Stomach (tissue), 19 donors: ENCODE results near the gene GOLGA1. TPM values are rescaled to one million over a fixed set of nuclear protein-coding genes. Genes with fewer than 3 reads are reported as not detected.

Source experiments
- DNase-seq, 2 donors: peaks; one replicate each; pipeline versions ENCODE4 v3.0.0 to v3.0.0-alpha.2; 2013 to 2019
- H3K27ac ChIP-seq, 5 donors: fragments of 200-600 bp in 4 of 5; sonication (generic) in 4 of 5; one replicate each; pipeline ENCODE4 v1.5.1; 2013 to 2019; ENCODE audit warnings: mild to moderate bottlenecking in 1 of 5, moderate library complexity in 1 of 5
- H3K27me3 ChIP-seq, 3 donors: fragments of 200-600 bp; sonication (generic); one replicate each; pipeline ENCODE4 v1.5.1; 2017 to 2019; ENCODE audit warnings: mixed run types in 1 of 3
- H3K36me3 ChIP-seq, 4 donors: fragments of 200-600 bp; sonication (generic); 1 replicate in 3 of 4; 2 replicates in 1 of 4; pipeline ENCODE4 v1.5.1; 2016 to 2019
- H3K4me1 ChIP-seq, 4 donors: fragments of 200-600 bp; sonication (generic); one replicate each; pipeline ENCODE4 v1.5.1; 2016 to 2019
- H3K4me3 ChIP-seq, 4 donors: fragments of 200-600 bp; sonication (generic) in 3 of 4; one replicate each; pipeline ENCODE4 v1.5.1; 2016 to 2019; ENCODE audit warnings: mild to moderate bottlenecking in 1 of 4
- H3K9me3 ChIP-seq, 4 donors: fragments of 200-600 bp; sonication (generic); one replicate each; pipeline ENCODE4 v1.5.1; 2016 to 2019
- CTCF ChIP-seq, 7 experiments: fragments of 450-650 bp in 4 of 7; fragments of 200-600 bp in 3 of 7; sonication (generic) in 3 of 7; IDR thresholded peaks; one replicate each; pipeline ENCODE4 v1.5.1; 2016 to 2019; ENCODE audit warnings: antibody characterized with exemption in 7 of 7, control low read depth in 2 of 7, mild to moderate bottlenecking in 1 of 7
- EP300 ChIP-seq: sonication (generic); formaldehyde crosslinking; IDR thresholded peaks from one replicate; pipeline ENCODE4 v1.6.1; 2017; ENCODE audit warnings: antibody characterized with exemption
- POLR2A ChIP-seq, 4 donors: fragments of 450-650 bp; IDR thresholded peaks; one replicate each; pipeline ENCODE4 v1.6.1; 2016; ENCODE audit warnings: antibody characterized with exemption in 4 of 4, control low read depth in 2 of 4, mild to moderate bottlenecking in 1 of 4, moderate library complexity in 1 of 4
- POLR2AphosphoS5 ChIP-seq, 3 donors: sonication (generic); formaldehyde crosslinking; IDR thresholded peaks; one replicate each; pipeline ENCODE4 v1.6.1; 2016; ENCODE audit warnings: antibody characterized with exemption in 3 of 3
- WGBS, 5 donors: extraction: QIAGEN DNeasy Blood & Tissue Kit in 3 of 5; methylation state at CpG; one replicate each; pipeline versions ENCODE4 v1.1.5 to v1.1.7; 2013 to 2018; 5-methylcytosine and 5-hydroxymethylcytosine counted together
- intact Hi-C: fragments of 100-400 bp; cut with DNase I; formaldehyde crosslinking; loops from one replicate; pipeline ENCODE4 v1.15.1; 2023; ENCODE audit warnings: low total_unique reads
- long read RNA-seq, 10 donors: transcript quantifications; one replicate each; lab custom pipeline, GENCODE V29; 2026
- polyA plus RNA-seq, 3 donors: library from polyadenylated mRNA; stranded (reverse); fragments of 200-250 nt; gene quantifications; one replicate each; pipeline ENCODE4 v1.2.3, GENCODE V29; 2013
- total RNA-seq, 5 donors: library from RNA; depleted of rRNA; stranded (reverse); fragments of >200 nt; gene quantifications; one replicate each; pipeline versions ENCODE4 v1.1.0 to v1.2.3, GENCODE V29; 2014 to 2016
- donor health status: healthy with polysubstance abuse.
- donor health status: Bipolar disorder and iron deficiency.
- donor health status: healthy.

The GOLGA1 gene, protein sequence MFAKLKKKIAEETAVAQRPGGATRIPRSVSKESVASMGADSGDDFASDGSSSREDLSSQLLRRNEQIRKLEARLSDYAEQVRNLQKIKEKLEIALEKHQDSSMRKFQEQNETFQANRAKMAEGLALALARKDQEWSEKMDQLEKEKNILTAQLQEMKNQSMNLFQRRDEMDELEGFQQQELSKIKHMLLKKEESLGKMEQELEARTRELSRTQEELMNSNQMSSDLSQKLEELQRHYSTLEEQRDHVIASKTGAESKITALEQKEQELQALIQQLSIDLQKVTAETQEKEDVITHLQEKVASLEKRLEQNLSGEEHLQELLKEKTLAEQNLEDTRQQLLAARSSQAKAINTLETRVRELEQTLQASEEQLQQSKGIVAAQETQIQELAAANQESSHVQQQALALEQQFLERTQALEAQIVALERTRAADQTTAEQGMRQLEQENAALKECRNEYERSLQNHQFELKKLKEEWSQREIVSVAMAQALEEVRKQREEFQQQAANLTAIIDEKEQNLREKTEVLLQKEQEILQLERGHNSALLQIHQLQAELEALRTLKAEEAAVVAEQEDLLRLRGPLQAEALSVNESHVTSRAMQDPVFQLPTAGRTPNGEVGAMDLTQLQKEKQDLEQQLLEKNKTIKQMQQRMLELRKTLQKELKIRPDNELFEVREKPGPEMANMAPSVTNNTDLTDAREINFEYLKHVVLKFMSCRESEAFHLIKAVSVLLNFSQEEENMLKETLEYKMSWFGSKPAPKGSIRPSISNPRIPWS
- total RNA-seq (10 to 100 TPM; 16.2 to 88.4 (median 20.4) TPM), polyA plus RNA-seq (1 to 10 TPM; 4.1 to 6.4 (median 5.0) TPM)
- long read RNA-seq, donor 1, partial matches to known transcripts = 0 of 1 reads
- long read RNA-seq, donor 1, other reads (novel, unspliced or antisense) = 0 of 1 reads
- long read RNA-seq, donor 2, partial matches to known transcripts = 0 of 2 reads
- long read RNA-seq, donor 2, other reads (novel, unspliced or antisense) = 0 of 2 reads
- long read RNA-seq, donor 3, partial matches to known transcripts = 0 of 3 reads
- long read RNA-seq, donor 3, other reads (novel, unspliced or antisense) = 0 of 3 reads
- long read RNA-seq, donor 4, partial matches to known transcripts = 0 of 1 reads
- long read RNA-seq, donor 4, other reads (novel, unspliced or antisense) = 0 of 1 reads
- long read RNA-seq, donor 5, full-length matches to known transcripts = 4 of 9 reads
- long read RNA-seq, donor 5, partial matches to known transcripts = 5 of 9 reads
- long read RNA-seq, donor 5, other reads (novel, unspliced or antisense) = 0 of 9 reads
- long read RNA-seq, donor 6, transcript GOLGA1-206 (1 exons, 886 nt) = major isoform, 6 of 6 reads
- long read RNA-seq, donor 6, partial matches to known transcripts = 0 of 6 reads
- long read RNA-seq, donor 6, other reads (novel, unspliced or antisense) = 0 of 6 reads
- long read RNA-seq, donor 7, partial matches to known transcripts = 0 of 2 reads
- long read RNA-seq, donor 7, other reads (novel, unspliced or antisense) = 0 of 2 reads
- long read RNA-seq, donor 8, partial matches to known transcripts = 0 of 4 reads
- long read RNA-seq, donor 8, other reads (novel, unspliced or antisense) = 0 of 4 reads
- long read RNA-seq, donor 9 = 0 reads
- long read RNA-seq, donor 10, partial matches to known transcripts = 0 of 2 reads
- long read RNA-seq, donor 10, other reads (novel, unspliced or antisense) = 0 of 2 reads

- H3K9me3 ChIP-seq = no peaks in the 10 kb centered on the region
- intact Hi-C loops = loop anchor here (10.0 kb wide), 1 partner anchor 204 kb away; the partner anchor contains the start of gene SCAI
- no peaks in the 10 kb centered on the region for H3K27me3 ChIP-seq
- H3K27ac ChIP-seq = peak within 1 kb of the TSS; percentile 93 to 98 (median 96)
- H3K4me1 ChIP-seq = peaks cover 10 to 34% (median 20%) of the 10 kb centered on the region in 4 donors
- WGBS, 5 donors = 0 to 1% (median 0%) methylated on average over 14 to 70 of the region's 70 CpGs
- TF ChIP-seq CTCF (IDR thresholded peaks at IDR 0.05) = no peak
- TF ChIP-seq POLR2A (IDR thresholded peaks at IDR 0.05) = peak in 2 of 4 donors; percentile 7 to 78
- TF ChIP-seq POLR2AphosphoS5 (IDR thresholded peaks at IDR 0.05) = peak; percentile 88 to 97 (median 94)
- peak; percentile 11 for TF ChIP-seq EP300
- DNase-seq = peak; percentile 98 to 99
- H3K36me3 ChIP-seq = peaks cover 0 to 27% (median 23%) of the 10 kb centered on the region in 4 donors
- peak within 1 kb of the TSS; percentile 59 to 85 (median 82) for H3K4me3 ChIP-seq
Observed at GRCh38 chr9:124940894-124941678, at the start of gene GOLGA1. Gene GOLGA1 (minus strand): TSS chr9:124941083. CDS start chr9:124938711, 2,372 bp downstream.

DNA sequence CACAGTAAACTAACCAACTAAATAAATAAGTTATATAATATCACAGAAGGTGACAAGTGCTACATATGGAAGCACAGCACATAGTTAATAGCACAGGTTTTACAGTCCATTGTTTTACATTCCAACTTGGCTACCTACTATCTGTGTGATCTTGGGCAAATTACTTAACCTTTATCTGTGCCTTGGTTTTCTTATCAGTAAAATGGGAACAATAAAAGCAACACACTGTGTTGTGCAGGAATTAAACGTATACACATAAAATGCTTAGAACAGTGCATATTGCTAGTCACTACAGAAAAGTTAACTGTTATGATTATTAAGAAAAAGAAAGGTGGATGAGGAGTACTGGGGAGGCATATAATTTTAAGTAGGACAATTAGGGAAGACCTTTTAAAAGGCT lies 42.8 kb upstream of the GOLGA1 start:
- H3K4me1 ChIP-seq = no peaks in the 10 kb centered on the region
- H3K27me3 ChIP-seq = no peaks in the 10 kb centered on the region
- intact Hi-C loops = no loop called here
- 39 to 71% (median 56%) methylated on average over 1 of the region's 1 CpG for WGBS, 5 donors
- no peak for TF ChIP-seq EP300
- no peaks in the 10 kb centered on the region for H3K9me3 ChIP-seq
- no peak overlapping the region for H3K4me3 ChIP-seq
- no peak overlapping the region for H3K27ac ChIP-seq
- H3K36me3 ChIP-seq = peaks cover 0 to 30% (median 12%) of the 10 kb centered on the region in 4 donors
- DNase-seq = no peak

- peak in 1 of 2 donors; percentile 7 for DNase-seq
- intact Hi-C loops = no loop called here
- Histone ChIP-seq H3K9me3 (no peaks in the 10 kb centered on the region), H3K4me1 (no peaks in the 10 kb centered on the region), H3K36me3 (peaks cover 0 to 36% (median 12%) of the 10 kb centered on the region in 4 donors), H3K4me3 (no peak overlapping the region), H3K27ac (no peak overlapping the region), H3K27me3 (no peaks in the 10 kb centered on the region)
- TF ChIP-seq EP300 (no peak), POLR2A (IDR thresholded peaks at IDR 0.05) (no peak), CTCF (IDR thresholded peaks at IDR 0.05) (no peak), POLR2AphosphoS5 (IDR thresholded peaks at IDR 0.05) (no peak)
- 79 to 85% (median 83%) methylated on average over 4 of the region's 4 CpGs for WGBS, 5 donors
Observed at GRCh38 chr9:124980431-124980830, 39.5 kb upstream of the GOLGA1 start.
